Osteoblast (primary cell): Measurements from ENCODE around the gene PADI3. TPM values are rescaled to one million over a fixed set of nuclear protein-coding genes. Genes with fewer than 3 reads are reported as not detected.

Experiments
- DNase-seq: peaks from one replicate; pipeline ENCODE4 v3.0.0; 2011; ENCODE audit warnings: low spot score, mixed read lengths; ENCODE audit not compliant: insufficient read length; ENCODE audit errors: missing footprints
- H2AFZ ChIP-seq: 2 replicates; pipeline ENCODE4 v1.6.0; 2011; ENCODE audit warnings: mild to moderate bottlenecking, low read length
- H3K27ac ChIP-seq: 2 replicates; pipeline ENCODE4 v1.5.1; 2011; ENCODE audit warnings: mild to moderate bottlenecking, low read depth, low read length, moderate library complexity
- H3K27me3 ChIP-seq: 2 replicates; pipeline ENCODE4 v1.6.0; 2012; ENCODE audit warnings: mild to moderate bottlenecking, control low read depth, inconsistent platforms, low read length, moderate library complexity; ENCODE audit not compliant: insufficient read depth
- H3K36me3 ChIP-seq: 2 replicates; pipeline ENCODE4 v1.5.1; 2011; ENCODE audit warnings: mild to moderate bottlenecking, low read length, control low read depth, moderate library complexity; ENCODE audit not compliant: insufficient read depth
- H3K4me1 ChIP-seq: 2 replicates; pipeline ENCODE4 v1.5.1; 2011; ENCODE audit warnings: mild to moderate bottlenecking, low read length, control low read depth, moderate library complexity; ENCODE audit not compliant: insufficient read depth
- H3K4me2 ChIP-seq: 2 replicates; pipeline ENCODE4 v1.6.0; 2011; ENCODE audit warnings: mild to moderate bottlenecking, low read length; ENCODE audit not compliant: insufficient read depth
- H3K4me3 ChIP-seq: fragments of 200-600 bp; sonication (generic); 3 replicates; pipeline ENCODE4 v1.5.1; 2012; ENCODE audit warnings: mild to moderate bottlenecking, low read length, inconsistent platforms; ENCODE audit not compliant: insufficient read depth
- H3K79me2 ChIP-seq: 2 replicates; pipeline ENCODE4 v1.6.0; 2012; ENCODE audit warnings: mild to moderate bottlenecking, low read length, control low read depth, inconsistent platforms; ENCODE audit not compliant: insufficient read depth
- H3K9me3 ChIP-seq: 2 replicates; pipeline ENCODE4 v1.5.1; 2011; ENCODE audit warnings: low read depth, low read length, control low read depth
- H4K20me1 ChIP-seq: 2 replicates; pipeline ENCODE4 v1.6.0; 2012; ENCODE audit warnings: mild to moderate bottlenecking, low read length, control low read depth; ENCODE audit not compliant: insufficient read depth
- CTCF ChIP-seq: IDR thresholded peaks from 2 replicates; pipeline ENCODE4 v1.5.1; 2011; ENCODE audit warnings: mild to moderate bottlenecking, low read depth, low read length, moderate library complexity; ENCODE audit errors: extremely low read depth
- total RNA-seq: library from RNA; depleted of rRNA; stranded (reverse); fragments of >200 nt; gene quantifications from 2 replicates; pipeline ENCODE4 v1.2.3, GENCODE V29; 2012

PADI3 gene
- total RNA-seq, 1 donor = not detected

GRCh38 chr1:17244821-17245740, 3.8 kb upstream of the PADI3 start:
- Histone ChIP-seq H3K36me3 (no peaks in the 10 kb centered on the region), H3K79me2 (no peaks in the 10 kb centered on the region), H3K27ac (no peak overlapping the region), H3K27me3 (peaks cover 5% of the 10 kb centered on the region), H4K20me1 (no peaks in the 10 kb centered on the region), H3K4me2 (no peak overlapping the region), H2AFZ (no peak overlapping the region), H3K4me3 (no peak overlapping the region), H3K4me1 (no peaks in the 10 kb centered on the region), H3K9me3 (no peaks in the 10 kb centered on the region)
- TF ChIP-seq CTCF = no peak
- DNase-seq = peak; percentile 23

- TF ChIP-seq CTCF = no peak
- H3K27ac ChIP-seq = no peak overlapping the region
- peaks cover 5% of the 10 kb centered on the region for H3K27me3 ChIP-seq
- H2AFZ ChIP-seq = no peak overlapping the region
- no peaks in the 10 kb centered on the region for H4K20me1 ChIP-seq
- no peak overlapping the region for H3K4me3 ChIP-seq
- peak; percentile 73 for DNase-seq
- H3K36me3 ChIP-seq = no peaks in the 10 kb centered on the region
- no peaks in the 10 kb centered on the region for H3K9me3 ChIP-seq
- H3K4me1 ChIP-seq = peaks cover 3% of the 10 kb centered on the region
- H3K4me2 ChIP-seq = no peak overlapping the region
- no peaks in the 10 kb centered on the region for H3K79me2 ChIP-seq
Measured at GRCh38 chr1:17245816-17246325, 3.0 kb upstream of the PADI3 start.

- TF ChIP-seq CTCF = no peak
- H3K27ac ChIP-seq = no peak overlapping the region
- peaks cover 14% of the 10 kb centered on the region for H3K4me1 ChIP-seq
- H3K9me3 ChIP-seq = no peaks in the 10 kb centered on the region
- no peak overlapping the region for H3K4me2 ChIP-seq
- H2AFZ ChIP-seq = no peak overlapping the region
- H3K79me2 ChIP-seq = no peaks in the 10 kb centered on the region
- H3K4me3 ChIP-seq = no peak overlapping the region
- no peaks in the 10 kb centered on the region for H4K20me1 ChIP-seq
- peak; percentile 59 for DNase-seq
- peaks cover 4% of the 10 kb centered on the region for H3K27me3 ChIP-seq
- H3K36me3 ChIP-seq = no peaks in the 10 kb centered on the region
Measured at GRCh38 chr1:17246971-17247370, 1.9 kb upstream of the PADI3 start.

GRCh38 chr1:17250601-17251000, 1.7 kb downstream of the PADI3 start:
- Histone ChIP-seq H3K4me2 (no peak overlapping the region), H3K4me1 (peaks cover 14% of the 10 kb centered on the region), H2AFZ (no peak overlapping the region), H3K27ac (no peak overlapping the region), H3K9me3 (no peaks in the 10 kb centered on the region), H3K79me2 (no peaks in the 10 kb centered on the region), H3K27me3 (no peaks in the 10 kb centered on the region), H3K4me3 (no peak overlapping the region), H3K36me3 (no peaks in the 10 kb centered on the region), H4K20me1 (no peaks in the 10 kb centered on the region)
- DNase-seq = peak; percentile 81
- no peak for TF ChIP-seq CTCF
